HG02884 (cell line): ENCODE results near the gene GTPBP6.

Source experiments
- ATAC-seq: cut with Tn5 transposase; IDR thresholded peaks from one replicate; pipeline ENCODE4 v1.9.1; 2021; ENCODE audit warnings: mild to moderate bottlenecking, moderate library complexity; ENCODE audit not compliant: unreplicated experiment

GTPBP6 gene, protein sequence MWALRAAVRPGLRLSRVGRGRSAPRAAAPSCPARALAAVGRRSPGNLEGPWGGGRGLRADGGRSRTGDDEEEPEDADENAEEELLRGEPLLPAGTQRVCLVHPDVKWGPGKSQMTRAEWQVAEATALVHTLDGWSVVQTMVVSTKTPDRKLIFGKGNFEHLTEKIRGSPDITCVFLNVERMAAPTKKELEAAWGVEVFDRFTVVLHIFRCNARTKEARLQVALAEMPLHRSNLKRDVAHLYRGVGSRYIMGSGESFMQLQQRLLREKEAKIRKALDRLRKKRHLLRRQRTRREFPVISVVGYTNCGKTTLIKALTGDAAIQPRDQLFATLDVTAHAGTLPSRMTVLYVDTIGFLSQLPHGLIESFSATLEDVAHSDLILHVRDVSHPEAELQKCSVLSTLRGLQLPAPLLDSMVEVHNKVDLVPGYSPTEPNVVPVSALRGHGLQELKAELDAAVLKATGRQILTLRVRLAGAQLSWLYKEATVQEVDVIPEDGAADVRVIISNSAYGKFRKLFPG

DNA sequence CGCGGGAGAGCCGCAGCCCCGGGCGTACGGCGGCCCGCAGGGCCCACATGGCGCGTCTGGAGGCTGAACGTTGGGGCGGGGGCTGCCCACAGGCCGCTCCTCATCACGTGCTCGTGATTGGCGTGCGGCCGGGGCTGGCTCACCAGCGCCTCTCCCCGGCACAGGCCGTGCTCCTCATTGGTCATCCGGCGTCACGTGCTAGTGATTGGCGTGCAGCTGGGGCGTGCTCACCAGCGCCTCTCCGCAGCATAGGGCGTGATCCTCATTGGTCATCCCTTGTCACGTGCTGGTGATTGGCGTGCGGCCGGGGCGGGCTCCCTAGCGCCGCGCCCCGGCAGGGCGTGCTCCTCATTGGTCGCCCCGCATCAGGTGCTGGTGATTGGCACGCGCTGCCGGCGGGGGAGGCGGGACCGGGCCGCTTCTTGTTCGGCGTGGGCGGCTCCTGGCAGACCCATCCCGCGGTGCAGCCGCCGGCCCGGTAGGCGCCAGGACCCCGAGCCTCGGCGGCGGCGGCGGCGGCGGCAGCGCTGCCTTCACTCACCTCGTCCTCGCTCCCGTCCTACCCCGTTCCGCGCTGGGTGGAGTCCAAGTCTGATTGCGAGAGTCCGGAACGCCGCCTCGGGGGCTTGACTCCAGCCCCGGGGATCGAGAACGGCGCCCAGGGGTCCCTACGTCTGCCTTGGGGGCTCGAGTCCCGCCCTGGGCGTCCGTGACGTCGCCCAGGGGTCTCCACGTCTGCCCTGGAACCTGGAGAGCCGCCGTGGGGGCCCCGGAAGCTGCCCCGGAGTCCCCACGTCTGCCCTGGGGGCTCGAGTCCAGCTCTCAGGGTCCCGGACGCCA, at the start of gene GTPBP6:
Gene GTPBP6, minus strand, starts transcription at position 58 of the 840 bp plus-strand sequence. Its CDS starts 9 bp downstream, at position 49.
- peak; percentile 80 for ATAC-seq

DNA sequence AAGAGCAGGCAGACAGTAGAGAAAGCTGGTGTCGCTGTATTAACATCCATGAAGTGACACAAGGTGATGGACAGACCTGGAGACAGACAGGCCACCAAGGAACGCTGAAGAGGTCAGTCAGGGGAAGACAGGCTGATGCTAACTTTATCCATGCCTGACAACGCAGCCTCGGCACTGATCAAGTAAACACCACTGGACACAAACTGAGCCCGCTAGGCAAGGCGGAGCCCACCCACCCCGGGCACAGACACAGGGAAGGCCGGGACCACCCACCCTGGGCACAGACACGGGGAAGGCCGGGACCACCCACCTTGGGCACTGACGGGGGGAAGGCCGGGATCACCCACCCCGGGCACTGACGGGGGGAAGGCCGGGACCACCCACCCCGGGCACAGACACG, 49.3 kb upstream of the GTPBP6 start:
- ATAC-seq = no peak

DNA sequence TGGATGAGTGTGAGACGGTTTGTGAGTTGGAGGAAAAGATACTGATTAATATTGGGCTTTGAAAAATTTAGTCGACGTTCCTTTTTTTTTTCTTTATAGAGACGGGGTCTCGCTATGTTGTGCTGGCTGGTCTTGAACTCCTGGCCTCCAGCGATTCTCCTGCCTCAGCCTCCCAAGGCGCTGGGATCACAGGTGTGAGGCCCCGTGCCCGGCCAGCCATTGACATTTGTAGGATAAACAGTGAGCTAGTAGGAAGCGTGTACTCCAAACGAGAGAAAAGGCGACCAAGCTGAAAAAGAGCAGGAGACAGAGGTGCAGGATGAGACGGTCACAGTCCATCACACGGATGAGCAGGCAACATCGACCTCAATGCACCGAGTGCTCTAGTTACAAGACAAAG, 48.8 kb upstream of the GTPBP6 start:
- no peak for ATAC-seq

DNA sequence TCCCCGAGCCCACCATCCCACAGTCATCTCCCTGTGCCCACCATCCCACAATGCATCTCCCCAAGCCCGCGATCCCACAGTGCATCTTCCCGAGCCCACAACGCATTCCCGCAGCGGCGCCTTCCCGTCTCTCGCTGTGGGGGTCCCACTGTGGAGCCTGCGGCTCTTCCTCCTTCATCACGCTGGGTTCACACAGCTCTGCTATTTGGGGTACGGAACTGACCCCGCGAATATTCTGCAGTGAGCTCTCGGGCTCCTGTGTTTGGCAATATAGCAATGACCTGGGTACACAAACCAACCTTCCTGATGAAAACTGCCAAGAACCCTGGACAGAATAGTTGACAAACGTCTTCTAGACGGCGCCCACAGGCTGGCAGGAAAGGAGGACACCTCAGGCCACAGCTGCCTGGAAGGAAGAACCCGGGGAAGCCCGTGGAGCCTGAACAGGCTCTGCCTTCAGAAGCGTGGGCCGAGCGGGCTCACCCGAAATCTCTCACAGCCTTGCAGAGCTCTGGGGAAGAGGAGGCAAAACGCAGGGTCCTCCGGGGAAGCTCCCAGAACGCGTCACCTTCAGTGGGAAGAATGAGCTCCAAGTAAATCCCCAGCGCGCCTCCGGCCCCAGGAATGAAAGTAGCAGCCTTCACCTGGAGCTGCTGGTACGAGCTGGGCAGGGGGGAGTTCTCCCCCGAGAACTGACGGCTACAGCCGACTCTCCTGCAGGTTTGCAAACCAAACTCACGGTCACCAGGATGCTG, 45.2 kb upstream of the GTPBP6 start:
- no peak for ATAC-seq

DNA sequence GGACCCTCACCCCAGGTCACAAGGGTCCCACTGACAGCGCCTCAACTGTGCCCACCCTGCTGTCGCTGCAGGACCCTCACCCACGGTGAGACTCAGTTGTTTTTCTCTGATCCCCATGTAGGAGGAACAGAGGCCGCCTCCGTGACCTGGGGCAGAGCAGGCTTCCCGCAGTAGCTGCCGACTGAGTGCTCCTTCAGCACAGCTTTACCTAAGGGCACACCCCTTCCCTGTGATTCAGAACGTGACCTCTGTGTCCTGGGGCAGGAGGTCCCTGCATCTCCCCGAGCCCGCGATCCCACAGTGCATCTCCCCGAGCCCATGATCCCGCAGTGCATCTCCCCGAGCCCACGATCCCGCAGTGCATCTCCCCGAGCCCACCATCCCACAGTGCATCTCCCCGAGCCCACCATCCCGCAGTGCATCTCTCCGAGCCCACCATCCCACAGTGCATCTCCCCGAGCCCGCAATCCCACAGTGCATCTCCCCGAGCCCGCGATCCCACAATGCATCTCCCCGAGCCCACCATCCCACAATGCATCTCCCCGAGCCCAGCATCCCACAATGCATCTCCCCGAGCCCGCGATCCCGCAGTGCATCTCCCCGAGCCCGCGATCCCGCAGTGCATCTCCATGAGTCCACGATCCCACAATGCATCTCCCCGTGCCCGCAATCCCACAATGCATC, 44.5 kb upstream of the GTPBP6 start:
- no peak for ATAC-seq

DNA sequence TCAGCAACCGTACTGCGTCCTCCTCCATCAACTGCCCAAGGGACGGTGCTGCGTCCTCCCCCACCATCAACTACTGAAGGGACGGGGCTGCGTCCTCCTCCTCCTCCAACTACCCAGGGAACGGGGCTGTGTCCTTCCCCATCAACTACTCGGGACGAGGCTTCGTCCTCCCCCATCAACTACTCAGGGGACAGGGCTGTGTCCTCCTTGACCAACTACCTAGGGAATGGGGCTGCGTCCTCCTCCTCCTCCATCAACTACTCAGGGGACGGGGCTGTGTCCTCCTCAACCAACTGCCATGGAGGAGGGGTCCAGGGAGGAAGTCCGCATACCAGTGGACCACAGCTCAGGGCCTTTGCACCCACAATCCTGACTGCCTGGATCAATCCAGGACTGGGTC, 43.8 kb upstream of the GTPBP6 start:
- ATAC-seq = no peak

DNA sequence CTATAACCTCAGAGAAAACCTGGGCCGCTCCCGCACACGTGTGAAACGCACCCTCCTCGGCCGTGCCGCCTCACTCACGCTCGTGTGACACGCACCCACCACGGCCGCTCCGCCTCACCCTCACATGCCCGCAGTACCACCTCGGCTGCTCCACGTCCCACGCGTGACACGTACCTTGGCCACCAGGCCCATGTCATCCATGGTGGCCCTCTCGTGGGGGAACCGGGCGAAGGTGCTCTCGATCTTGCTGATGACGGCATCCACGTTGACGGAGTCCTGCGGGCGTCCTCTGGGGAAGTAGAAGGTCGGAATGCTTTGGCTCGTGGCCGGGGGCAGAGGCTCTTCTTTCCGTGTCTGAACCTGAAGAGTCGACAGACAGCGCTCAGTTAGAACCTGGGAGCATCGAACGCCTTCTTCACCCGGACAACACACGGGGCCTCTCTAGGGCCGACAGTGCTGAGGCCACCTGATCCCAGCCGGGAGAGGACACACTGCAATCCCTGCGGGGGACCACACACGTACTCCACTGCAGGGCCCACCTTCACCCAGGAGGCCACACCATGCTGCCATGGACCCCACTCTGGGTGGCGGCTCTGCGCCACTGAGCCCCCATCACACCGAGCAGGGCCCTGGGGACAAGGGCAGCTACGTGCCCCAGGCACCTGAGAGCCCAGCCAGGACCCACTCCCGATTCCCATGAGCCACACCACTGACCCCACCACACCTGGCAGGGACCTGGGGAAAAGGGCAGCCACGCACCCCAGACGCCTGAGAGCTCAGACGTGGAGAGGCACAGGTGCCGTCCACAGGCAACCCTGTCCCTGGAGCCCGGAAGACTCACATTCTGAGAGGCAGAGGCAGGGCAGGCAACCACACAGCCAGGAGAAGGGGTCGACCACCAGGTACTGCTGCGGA, 42.9 kb upstream of the GTPBP6 start:
- no peak for ATAC-seq

DNA sequence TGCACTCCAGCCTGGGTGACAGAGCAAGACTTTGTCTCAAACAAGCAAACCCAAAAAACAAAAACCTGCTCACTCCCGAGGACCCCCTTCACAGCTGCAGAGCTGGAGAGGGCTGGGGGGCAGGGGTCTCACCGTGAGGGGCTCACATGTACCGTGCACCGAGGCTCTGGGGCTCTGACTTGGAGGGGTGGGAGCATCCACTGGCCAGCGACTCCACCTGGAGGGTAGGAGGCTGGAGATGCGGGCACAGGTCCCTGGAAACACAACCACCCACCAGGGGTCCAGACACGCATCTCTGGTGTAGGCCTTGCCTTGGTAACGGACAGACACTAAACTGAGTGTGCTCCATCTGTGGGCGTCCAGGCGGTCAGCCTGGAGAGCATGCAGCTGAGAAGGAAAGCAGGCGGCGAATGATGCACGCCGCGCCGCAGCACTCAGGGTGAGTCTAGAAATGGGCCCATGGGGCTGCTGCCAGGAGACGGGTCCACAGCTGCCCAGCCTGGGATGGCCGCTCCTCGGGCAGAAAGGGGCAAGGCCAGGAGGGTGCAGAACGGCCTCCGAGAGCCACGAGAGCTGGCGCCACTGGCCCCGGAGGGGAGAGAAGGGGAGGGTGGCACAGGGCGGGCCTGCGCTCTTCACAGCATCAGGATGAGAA, 42.0 kb upstream of the GTPBP6 start:
- no peak for ATAC-seq

DNA sequence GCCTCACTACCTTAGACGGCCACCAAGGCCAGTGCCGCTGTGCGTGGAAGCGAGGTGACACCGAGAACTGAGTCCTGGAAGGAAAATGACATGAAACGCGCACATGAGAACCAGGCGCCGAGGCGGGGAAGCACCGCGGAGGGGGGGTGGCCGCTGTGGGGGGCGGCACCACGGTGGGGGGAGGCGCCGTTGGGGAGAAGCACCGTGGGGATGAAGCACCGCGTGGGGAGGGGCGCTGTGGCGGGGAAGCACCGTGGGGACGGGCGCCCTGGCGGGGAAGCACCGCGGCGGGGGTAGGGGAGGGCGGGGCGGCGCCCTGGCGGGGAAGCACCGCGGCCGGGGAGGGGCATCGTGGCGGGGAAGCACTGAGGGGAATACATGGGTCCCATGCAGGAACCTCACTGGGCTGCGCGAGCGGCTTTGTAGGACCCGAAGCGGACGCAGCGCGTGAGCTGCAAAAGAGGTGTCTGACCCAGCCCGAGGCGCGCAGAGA, 40.1 kb upstream of the GTPBP6 start:
- no peak for ATAC-seq

DNA sequence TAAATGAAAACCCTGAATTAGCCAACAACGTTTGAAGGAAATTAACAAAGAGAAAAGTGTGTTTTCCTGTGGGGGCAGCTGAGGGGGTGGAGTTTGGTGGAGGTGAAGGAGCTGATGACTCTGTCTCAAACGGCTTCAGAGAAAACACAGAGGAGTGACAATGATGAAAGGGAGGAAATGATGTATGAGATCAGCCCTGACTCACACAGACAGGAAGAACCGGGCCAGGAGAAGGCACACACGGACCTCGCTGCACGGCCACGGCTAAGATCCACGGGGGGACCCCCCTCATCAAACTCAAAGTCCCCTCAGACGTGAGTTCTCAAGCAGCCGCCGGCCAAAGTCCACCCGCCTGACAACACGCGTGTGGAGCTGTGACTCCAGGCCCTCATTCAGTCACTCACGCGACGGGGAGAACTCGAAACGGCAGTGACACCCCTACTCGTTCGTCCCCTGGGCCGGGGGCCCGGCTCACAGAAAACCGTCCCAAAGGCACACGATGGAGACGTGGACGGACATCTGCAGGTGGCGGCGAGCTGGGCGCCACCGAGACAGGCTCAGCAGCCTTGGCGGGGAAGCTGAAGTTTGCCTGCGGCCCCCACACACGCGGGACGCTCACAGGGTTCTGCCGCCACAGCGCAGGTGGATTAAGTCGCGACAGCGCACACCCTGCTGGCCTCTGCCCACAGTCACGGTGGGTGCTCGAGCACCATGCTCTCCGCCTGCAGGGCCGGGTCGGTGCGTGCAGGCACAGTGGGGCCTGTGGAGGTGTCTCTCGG, 39.3 kb upstream of the GTPBP6 start:
- ATAC-seq = no peak

DNA sequence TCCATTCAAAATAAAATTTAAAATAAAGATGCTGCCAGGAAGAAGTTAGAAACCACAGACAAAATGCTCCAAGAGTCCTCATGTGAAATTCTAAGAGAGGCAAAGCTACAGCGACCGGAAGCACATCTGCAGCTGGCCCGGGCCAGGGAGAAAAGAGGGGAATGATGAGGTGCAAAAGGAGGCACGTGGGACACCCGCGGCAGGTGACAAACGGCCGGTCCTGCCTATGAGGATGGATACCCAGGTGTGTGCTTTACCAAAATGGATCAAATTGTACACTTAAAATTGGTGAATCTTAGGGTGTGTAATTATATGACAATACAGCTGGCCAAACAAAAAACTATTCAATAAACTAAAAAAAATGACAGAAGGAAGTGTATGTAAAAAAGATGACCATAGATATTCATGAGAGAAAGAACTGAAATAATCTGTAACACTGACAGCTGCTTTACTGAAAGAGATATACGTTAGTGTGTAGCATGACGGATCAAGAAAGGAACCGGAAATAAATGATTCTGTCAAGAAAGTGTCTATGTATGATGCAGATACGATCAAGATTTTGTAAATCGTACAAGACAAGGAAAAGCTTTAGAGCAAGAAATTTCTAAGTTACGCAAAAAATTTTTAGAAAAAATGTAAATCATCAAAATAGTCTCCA, 38.6 kb upstream of the GTPBP6 start:
- no peak for ATAC-seq

DNA sequence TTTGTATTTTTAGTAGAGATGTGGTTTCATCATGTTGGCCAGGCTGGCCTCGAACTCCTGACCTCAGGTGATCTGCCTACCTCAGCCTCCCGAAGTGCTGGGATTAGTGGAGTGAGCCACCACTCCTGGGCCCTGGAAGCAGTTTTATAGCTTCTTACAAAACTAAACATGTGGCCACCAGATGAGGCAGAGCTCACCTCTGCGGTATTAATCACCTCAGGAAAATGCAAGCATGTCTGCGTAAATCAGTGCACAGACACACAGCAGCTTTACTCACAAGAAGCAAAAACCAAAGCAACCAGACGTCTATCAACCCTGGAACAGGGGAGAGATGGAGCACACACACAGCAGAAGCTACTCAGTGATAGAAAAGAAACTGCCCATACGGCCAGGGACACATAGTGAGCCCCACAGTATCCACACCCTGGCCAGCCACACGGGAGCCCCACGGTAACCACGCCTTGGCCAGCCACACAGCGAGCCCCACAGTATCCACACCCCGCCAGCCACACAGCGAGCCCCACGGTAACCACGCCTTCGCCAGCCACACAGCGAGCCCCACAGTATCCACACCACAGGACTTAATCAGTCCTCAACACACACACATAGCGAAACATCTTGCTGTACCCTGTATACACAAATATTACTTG, 37.9 kb upstream of the GTPBP6 start:
- ATAC-seq = no peak

DNA sequence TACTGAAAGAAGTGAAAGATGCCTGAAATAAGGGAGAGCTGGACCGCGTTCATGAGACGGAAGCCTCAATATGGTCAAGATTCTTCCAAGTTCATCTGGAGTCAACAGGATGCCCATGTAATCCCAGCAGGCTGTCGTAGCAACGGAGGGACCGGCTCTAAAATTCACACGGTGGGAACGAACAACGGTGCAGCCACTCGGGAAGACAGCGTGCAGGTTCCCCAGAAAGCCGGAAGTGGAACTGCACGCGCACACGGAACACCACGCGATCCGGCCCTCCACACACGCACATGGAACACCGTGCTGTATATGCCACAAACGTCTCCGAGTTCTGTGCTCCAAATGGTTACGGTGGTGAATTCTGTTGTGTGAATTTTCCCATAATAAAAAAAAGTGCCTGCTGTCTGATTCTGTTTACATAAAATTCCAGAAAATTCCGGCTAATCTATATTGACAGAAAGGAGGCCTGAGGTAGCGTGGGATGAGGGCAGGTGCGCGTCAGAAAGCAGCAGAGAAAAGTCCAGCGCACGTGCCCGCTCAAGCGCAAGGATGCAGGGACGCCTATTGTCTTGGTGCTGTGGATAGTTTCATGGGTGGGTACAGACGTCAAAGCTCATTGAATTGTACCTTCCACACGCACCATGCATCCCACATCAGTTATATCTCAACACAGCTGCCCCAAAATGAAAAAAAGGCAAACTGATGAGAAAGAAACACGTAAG, 36.9 kb upstream of the GTPBP6 start:
- ATAC-seq = no peak

DNA sequence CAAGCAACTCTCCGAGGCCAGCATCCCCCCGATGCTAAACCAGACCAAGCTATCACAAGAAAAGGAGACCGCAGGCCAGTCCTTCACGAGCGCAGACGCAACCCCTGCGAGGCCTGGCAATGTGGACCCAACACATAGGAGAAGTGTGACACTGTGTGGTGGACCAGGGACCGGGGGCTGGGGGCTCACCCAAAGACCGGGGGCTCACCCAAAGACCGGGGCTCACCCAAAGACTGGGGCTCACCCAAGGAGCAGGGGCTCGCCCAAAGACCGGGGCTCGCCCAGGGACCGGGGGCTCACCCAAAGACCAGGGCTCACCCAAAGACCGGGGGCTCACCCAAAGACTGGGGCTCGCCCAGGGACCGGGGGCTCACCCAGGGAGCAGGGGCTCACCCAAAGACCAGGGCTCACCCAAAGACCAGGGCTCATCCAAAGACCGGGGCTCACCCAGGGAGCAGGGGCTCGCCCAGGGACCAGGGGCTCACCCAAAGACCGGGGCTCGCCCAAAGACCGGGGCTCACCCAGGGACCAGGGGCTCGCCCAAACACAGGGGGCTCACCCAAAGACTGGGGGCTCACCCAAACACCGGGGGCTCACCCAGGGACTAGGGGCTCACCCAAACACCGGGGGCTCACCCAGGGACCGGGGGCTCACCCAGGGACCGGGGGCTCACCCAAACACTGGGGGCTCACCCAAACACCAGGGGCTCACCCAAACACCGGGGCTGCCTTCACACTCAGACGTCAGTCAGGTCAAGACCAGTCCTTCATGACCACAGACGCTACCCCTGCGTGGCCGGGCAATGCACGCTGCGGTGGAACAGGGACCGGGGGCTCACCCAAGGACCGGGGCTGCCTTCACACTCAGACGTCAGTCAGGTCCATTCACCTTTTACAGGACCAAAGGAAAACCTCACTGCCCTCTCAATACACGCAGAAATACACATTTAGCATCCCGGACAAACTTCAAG, 35.3 kb upstream of the GTPBP6 start:
- ATAC-seq = no peak

DNA sequence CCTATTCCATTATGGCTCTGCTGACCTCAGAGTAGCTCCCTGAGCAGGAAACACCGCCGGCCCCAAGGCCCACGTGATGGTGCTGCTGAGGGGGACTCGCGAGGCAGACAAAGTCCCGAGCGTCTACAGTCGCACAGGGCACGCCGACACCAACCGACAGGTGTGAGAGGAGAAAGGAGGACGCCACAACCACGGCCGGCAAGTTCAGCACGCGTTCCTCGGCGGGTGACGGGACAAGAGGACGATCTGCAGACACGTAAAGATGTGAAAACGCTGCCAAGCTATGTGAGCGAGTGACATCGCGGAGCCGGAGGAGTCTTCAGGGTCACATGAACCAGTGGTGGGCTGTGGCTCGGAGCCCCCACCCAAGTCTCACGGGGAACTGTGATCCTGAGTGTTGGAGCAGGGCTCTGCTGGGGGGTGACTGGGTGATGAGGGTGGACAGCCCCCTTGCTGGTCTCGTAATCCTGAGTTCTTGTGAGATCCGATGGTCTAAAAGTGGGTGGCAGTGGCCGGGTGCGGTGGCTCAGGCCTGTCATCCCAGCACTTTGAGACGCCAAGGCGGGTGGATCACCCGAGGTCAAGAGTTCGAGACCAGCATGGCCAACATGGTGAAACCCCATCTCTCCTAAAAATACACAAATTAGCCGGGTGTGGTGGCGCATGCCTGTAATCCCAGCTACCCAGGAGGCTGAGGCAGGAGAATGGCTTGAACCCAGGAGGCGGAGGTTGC, 34.2 kb upstream of the GTPBP6 start:
- no peak for ATAC-seq
